Prostate gland (tissue), 2 donors: Measurements from ENCODE around the gene FBXO8. TPM values are rescaled to one million over a fixed set of nuclear protein-coding genes. Genes with fewer than 3 reads are reported as not detected.

Experiments
- DNase-seq: peaks from one replicate; pipeline ENCODE4 v3.0.0-alpha.2; 2019; ENCODE audit warnings: low spot score
- H3K27ac ChIP-seq, 2 donors: fragments of 200-600 bp; sonication (generic); 2 replicates each; pipeline ENCODE4 v1.5.1; 2017 to 2019
- H3K27me3 ChIP-seq: fragments of 200-600 bp; sonication (generic); replicated peaks from 2 replicates; pipeline ENCODE4 v1.5.1; 2019; ENCODE audit not compliant: insufficient read depth
- H3K36me3 ChIP-seq, 2 donors: fragments of 200-600 bp; sonication (generic); 1 replicate in 1 of 2; 2 replicates in 1 of 2; pipeline versions ENCODE4 v1.5.1 to v1.8.1; 2017 to 2019
- H3K4me1 ChIP-seq: fragments of 200-600 bp; sonication (generic); replicated peaks from 2 replicates; pipeline ENCODE4 v1.5.1; 2019
- H3K4me3 ChIP-seq, 2 donors: fragments of 200-600 bp; sonication (generic); 2 replicates each; pipeline ENCODE4 v1.5.1; 2017 to 2019
- H3K9me3 ChIP-seq: fragments of 200-600 bp; sonication (generic); 2 replicates; pipeline ENCODE4 v1.5.1; 2017
- POLR2A ChIP-seq: fragments of 450-650 bp; IDR thresholded peaks from one replicate; pipeline ENCODE4 v1.6.1; 2016; ENCODE audit warnings: antibody characterized with exemption, mild to moderate bottlenecking
- POLR2AphosphoS5 ChIP-seq: sonication (generic); formaldehyde crosslinking; IDR thresholded peaks from one replicate; pipeline ENCODE4 v1.6.1; 2017; ENCODE audit warnings: antibody characterized with exemption
- WGBS: methylation state at CpG from one replicate; pipeline ENCODE4 v1.1.5; 2018; 5-methylcytosine and 5-hydroxymethylcytosine counted together
- intact Hi-C: fragments of 100-400 bp; cut with DNase I; formaldehyde crosslinking; loops from one replicate; pipeline ENCODE4 v1.14.2; 2022
- total RNA-seq, 2 donors: library from RNA; depleted of rRNA; stranded (reverse); fragments of >200 nt; gene quantifications; one replicate each; pipeline ENCODE4 v1.1.0, GENCODE V29; 2016
- TF ChIP-seq, protein P1 (sequence below), 4 experiments: fragments of 200-600 bp in 2 of 4; fragments of 450-650 bp in 2 of 4; sonication (generic) in 2 of 4; IDR thresholded peaks; 1 replicate in 3 of 4; 2 replicates in 1 of 4; pipeline ENCODE4 v1.5.1; 2016 to 2019; ENCODE audit warnings: antibody characterized with exemption in 4 of 4, mild to moderate bottlenecking in 2 of 4, moderate library complexity in 2 of 4

The FBXO8 gene
- total RNA-seq, 2 donors from 2014 or later: 35.0 to 38.1 TPM

GRCh38 chr4:174279433-174280155 lies 3.9 kb downstream of the FBXO8 start:
- no peaks in the 10 kb centered on the region for H3K9me3 ChIP-seq
- intact Hi-C loops: no loop called here
- H3K4me3 ChIP-seq: no peak overlapping the region
- WGBS: 90% methylated on average over 3 of the region's 3 CpGs
- no peaks in the 10 kb centered on the region for H3K4me1 ChIP-seq
- no peaks in the 10 kb centered on the region for H3K27me3 ChIP-seq
- TF ChIP-seq POLR2AphosphoS5 (no peak), POLR2A (no peak)
- TF ChIP-seq, protein P1, sequence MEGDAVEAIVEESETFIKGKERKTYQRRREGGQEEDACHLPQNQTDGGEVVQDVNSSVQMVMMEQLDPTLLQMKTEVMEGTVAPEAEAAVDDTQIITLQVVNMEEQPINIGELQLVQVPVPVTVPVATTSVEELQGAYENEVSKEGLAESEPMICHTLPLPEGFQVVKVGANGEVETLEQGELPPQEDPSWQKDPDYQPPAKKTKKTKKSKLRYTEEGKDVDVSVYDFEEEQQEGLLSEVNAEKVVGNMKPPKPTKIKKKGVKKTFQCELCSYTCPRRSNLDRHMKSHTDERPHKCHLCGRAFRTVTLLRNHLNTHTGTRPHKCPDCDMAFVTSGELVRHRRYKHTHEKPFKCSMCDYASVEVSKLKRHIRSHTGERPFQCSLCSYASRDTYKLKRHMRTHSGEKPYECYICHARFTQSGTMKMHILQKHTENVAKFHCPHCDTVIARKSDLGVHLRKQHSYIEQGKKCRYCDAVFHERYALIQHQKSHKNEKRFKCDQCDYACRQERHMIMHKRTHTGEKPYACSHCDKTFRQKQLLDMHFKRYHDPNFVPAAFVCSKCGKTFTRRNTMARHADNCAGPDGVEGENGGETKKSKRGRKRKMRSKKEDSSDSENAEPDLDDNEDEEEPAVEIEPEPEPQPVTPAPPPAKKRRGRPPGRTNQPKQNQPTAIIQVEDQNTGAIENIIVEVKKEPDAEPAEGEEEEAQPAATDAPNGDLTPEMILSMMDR (IDR thresholded peaks at IDR 0.05): no peak
- no peaks in the 10 kb centered on the region for H3K36me3 ChIP-seq
- no peak for DNase-seq
- H3K27ac ChIP-seq: no peak overlapping the region

GRCh38 chr4:174278467-174278866 lies 5.0 kb downstream of the FBXO8 start:
- no peak for DNase-seq
- TF ChIP-seq POLR2AphosphoS5 (no peak), POLR2A (no peak)
- TF ChIP-seq, protein P1 (IDR thresholded peaks at IDR 0.05): no peak
- no peaks in the 10 kb centered on the region for H3K36me3 ChIP-seq
- H3K27ac ChIP-seq: no peak overlapping the region
- no peaks in the 10 kb centered on the region for H3K4me1 ChIP-seq
- no peak overlapping the region for H3K4me3 ChIP-seq
- H3K27me3 ChIP-seq: no peaks in the 10 kb centered on the region
- H3K9me3 ChIP-seq: no peaks in the 10 kb centered on the region
- intact Hi-C loops: no loop called here

DNA sequence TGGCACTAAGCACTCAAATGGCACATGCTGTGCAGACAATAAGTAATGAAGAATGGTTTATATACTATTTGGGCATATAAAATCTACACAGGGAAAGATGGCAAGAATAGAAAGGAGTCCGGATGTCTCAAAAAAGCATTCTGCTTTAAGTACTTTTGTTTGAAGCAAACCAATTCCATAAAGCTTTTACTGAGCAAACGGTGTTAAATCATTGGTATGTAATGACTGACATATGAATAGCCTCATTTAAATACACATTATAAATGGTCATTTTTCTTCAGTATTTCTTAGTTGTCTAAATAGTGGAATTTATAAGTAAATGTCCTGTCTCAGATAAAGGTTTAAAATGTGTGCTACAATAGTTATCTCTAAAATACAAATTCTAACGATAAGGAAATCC lies 6.0 kb downstream of the FBXO8 start:
- no peak for DNase-seq
- intact Hi-C loops: no loop called here
- 43% methylated on average over 3 of the region's 3 CpGs for WGBS
- no peak for TF ChIP-seq POLR2A
- TF ChIP-seq, protein P1 (IDR thresholded peaks at IDR 0.05): no peak
- no peak for TF ChIP-seq POLR2AphosphoS5
- no peaks in the 10 kb centered on the region for H3K36me3 ChIP-seq
- H3K9me3 ChIP-seq: no peaks in the 10 kb centered on the region
- no peak overlapping the region for H3K27ac ChIP-seq
- no peak overlapping the region for H3K4me3 ChIP-seq
- no peaks in the 10 kb centered on the region for H3K27me3 ChIP-seq
- no peaks in the 10 kb centered on the region for H3K4me1 ChIP-seq

DNA sequence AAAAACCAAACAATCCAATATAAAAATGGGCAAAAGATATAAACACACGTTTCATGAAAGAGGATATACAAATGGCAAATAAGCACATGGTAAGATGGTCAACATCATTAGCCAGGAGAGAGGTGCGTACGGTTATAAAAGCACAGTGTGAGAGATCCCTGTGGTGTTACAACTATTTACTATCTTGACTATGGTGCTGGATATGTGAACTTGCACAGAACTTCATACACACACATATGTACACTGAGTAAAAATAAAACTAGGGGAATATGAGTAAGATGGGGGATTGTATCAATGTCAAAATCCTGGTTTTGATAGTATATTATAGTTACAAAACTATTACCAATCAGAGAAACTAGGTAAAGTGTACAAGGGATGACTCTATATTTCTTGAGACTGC lies 8.4 kb downstream of the FBXO8 start:
- no peak overlapping the region for H3K4me3 ChIP-seq
- H3K9me3 ChIP-seq: no peaks in the 10 kb centered on the region
- intact Hi-C loops: no loop called here
- no peak for DNase-seq
- no peak for TF ChIP-seq POLR2A
- TF ChIP-seq POLR2AphosphoS5: no peak
- TF ChIP-seq, protein P1 (IDR thresholded peaks at IDR 0.05): no peak
- no peak overlapping the region for H3K27ac ChIP-seq
- no peaks in the 10 kb centered on the region for H3K27me3 ChIP-seq
- H3K4me1 ChIP-seq: no peaks in the 10 kb centered on the region
- H3K36me3 ChIP-seq: no peaks in the 10 kb centered on the region
- 83% methylated on average over 3 of the region's 3 CpGs for WGBS

GRCh38 chr4:174274436-174274835 lies 9.0 kb downstream of the FBXO8 start:
- TF ChIP-seq, protein P1 (IDR thresholded peaks at IDR 0.05): no peak
- TF ChIP-seq POLR2A (no peak), POLR2AphosphoS5 (no peak)
- no peak for DNase-seq
- no peaks in the 10 kb centered on the region for H3K4me1 ChIP-seq
- H3K27ac ChIP-seq: no peak overlapping the region
- H3K9me3 ChIP-seq: no peaks in the 10 kb centered on the region
- no peaks in the 10 kb centered on the region for H3K27me3 ChIP-seq
- WGBS: 87% methylated on average over 3 of the region's 3 CpGs
- H3K4me3 ChIP-seq: no peak overlapping the region
- intact Hi-C loops: no loop called here
- no peaks in the 10 kb centered on the region for H3K36me3 ChIP-seq
